GM21717 (cell line): ENCODE measurements around the gene FGF19.

Experiments
- ATAC-seq: cut with Tn5 transposase; IDR thresholded peaks from one replicate; pipeline ENCODE4 v1.9.1; 2021; ENCODE audit warnings: mild to moderate bottlenecking, moderate library complexity; ENCODE audit not compliant: unreplicated experiment

The FGF19 gene

DNA sequence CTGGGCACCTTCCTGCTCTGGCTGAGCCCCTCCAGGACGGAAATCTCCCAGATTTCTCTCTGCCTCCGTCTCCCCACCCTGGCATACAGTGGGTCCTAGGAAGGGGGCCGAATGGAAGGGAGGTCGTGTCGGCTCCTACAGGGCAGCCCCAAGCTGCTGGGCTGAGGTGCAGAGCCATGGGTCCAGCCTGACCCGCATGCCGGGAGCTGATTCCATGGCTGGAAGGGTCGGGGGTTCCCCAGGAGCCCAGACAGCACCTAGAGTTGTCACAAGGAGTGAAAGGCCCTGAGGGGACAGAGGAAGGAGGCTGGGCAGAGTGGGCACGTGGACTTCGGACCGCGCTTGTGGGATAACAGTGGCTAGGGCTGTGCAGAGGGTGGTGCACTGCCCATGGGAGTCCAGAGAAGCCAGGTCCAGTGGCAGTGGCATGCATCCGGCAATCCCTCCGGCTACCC is 46.3 kb downstream of the FGF19 start:
- ATAC-seq = no peak

DNA sequence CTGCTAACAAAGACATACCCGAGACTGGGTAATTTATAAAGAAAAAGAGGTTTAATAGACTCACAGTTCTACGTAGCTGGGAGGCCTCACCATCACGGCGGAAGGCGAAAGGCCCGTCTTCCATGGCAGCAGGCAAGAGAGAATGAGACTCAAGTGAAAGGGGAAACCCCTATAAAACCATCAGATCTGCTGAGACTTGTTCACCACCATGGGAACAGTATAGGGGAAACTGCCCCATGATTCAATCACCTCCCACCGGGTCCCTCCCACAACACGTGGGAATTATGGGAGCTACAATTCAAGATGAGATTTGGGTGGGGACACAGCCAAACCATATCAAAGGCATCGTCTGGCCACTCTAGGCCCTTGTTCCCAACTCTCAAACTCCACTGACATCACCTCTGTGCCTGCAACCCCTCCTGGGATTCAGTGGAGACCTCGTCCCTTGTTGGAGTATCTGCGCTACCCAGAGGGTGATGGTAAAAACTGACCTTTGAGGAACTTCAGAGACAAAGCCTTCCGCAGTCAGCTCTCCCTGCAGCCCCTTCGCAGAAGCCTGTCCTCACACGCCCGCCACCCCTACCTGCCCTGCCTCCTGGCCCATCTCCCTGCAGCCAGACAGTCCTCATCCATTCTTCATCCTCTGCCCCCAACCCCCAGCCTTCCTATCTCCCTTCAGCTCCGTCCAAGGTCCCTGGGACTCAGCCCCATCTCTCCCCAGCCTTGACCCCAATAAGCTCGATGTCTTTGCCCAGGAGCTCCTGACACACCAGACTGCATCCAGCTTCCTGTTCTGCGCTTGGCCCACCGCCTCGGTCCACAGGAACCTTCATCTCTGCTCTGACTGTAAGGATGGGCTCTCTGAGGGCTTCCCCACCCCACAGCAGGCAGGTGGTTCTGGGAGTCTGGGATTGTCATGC is 47.0 kb downstream of the FGF19 start:
- ATAC-seq = no peak

DNA sequence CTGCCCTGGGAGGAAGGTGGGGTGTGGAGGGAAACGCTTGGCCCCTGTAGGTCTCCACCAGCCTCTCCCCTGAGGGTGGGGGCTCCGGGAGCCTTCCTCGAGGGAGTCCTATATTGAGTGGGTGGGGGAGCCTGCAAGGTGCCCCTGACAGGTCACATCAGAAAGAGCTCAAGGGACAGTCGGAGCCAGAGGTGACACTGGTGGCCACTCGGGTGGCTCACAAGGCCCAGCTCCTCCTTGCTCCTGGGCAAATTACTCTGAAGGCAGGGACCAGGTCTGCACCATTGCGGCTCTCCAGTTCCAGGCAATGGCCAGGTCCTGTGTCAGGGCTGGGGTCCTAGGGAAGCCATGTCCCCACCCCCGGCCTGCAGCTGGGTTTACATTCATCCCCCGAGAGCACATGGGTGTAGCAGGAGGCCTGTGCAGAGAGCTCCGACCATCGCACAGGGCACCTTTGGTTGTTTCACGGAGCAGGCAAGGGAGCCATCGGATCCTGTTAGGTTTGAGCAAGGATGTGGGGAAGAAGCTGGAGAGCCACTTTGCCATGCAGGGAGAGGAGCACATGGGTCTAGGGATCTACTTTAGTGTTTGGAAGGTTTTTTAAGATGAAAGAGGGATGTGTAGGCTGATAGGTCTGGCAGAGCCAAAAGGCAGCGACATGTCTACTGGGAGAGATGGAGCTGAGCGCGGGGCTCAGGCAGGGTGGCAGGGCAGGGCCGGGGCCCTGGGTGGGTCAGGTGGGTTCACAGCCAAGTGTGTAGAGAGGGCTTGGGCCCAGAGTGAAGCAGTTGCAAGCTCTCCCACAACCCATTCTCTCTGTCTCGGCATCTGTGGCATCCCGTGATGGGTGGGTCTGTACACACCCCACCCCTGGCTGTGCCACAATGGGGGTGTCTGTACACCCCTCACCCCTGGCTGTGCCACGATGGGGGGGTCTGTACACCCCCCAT is 48.1 kb downstream of the FGF19 start:
- no peak for ATAC-seq

DNA sequence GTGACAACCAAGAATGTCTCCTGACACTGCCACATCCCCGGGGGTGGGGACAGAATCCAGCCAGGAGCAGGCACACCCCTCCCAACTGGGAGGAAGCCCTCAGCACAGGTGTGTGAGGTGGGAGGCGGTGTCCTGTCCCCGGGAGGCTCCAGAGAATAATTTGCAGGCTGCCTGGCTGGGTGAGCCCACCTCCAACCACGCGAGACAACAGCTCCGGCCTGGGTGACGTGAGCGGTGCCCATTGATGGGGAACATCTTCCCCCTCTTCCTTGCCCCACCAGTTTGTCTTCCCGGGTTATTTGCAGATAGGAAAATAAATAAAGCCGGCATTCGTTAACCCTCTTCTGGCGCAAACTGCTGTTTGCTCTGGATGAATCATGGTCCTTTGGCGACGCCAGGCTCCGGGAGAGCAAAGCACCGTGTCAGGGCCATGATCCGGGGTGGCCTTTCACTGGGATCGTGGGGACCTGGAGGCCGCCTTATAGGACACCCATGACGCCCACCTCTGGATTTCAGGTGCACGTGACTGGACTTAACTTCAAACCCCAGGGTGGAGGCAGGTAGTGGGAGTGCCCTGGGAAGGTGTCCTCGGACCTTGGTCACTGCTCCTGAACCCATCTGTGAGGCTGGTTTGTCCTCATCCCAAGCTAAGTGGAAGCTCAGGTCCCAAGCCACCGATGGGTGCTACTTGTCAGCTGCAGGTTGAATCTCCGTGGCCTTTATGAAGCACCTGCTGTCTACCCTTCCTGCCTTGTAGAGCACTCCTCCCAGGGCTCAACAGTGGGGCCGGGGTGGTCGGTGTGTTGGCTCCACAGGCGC is 49.0 kb downstream of the FGF19 start:
- ATAC-seq = no peak

DNA sequence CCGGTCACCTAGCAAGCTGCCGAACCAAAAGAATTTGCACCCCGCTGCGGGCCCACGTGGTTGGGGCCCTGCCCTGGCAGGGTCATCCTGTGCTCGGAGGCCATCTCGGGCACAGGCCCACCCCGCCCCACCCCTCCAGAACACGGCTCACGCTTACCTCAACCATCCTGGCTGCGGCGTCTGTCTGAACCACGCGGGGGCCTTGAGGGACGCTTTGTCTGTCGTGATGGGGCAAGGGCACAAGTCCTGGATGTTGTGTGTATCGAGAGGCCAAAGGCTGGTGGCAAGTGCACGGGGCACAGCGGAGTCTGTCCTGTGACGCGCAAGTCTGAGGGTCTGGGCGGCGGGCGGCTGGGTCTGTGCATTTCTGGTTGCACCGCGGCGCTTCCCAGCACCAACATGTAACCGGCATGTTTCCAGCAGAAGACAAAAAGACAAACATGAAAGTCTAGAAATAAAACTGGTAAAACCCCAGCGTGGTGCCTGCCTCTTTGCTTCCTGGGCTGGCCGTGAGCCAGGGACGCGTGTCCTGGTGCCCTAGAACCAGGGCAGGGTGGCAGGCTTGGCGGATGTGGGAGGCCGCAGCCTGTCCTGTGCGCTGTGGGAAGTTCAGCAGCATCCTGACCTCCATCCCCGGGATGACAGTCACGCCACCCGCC is 49.7 kb downstream of the FGF19 start:
- no peak for ATAC-seq

DNA sequence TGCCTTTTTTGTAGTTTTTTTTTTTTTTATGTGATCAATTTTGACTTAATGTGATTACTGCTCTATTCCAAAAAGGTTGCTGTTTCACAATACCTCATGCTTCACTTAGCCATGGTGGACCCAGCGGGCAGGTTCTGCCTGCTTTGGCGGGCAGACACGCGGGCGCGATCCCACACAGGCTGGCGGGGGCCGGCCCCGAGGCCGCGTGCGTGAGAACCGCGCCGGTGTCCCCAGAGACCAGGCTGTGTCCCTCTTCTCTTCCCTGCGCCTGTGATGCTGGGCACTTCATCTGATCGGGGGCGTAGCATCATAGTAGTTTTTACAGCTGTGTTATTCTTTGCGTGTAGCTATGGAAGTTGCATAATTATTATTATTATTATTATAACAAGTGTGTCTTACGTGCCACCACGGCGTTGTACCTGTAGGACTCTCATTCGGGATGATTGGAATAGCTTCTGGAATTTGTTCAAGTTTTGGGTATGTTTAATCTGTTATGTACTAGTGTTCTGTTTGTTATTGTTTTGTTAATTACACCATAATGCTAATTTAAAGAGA is 50.3 kb downstream of the FGF19 start:
- ATAC-seq = no peak

DNA sequence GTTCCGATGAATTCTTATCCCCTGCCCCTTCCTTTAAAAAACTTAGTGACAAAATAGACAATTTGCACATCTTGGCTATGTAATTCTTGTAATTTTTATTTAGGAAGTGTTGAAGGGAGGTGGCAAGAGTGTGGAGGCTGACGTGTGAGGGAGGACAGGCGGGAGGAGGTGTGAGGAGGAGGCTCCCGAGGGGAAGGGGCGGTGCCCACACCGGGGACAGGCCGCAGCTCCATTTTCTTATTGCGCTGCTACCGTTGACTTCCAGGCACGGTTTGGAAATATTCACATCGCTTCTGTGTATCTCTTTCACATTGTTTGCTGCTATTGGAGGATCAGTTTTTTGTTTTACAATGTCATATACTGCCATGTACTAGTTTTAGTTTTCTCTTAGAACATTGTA is 50.8 kb downstream of the FGF19 start:
- ATAC-seq = no peak

DNA sequence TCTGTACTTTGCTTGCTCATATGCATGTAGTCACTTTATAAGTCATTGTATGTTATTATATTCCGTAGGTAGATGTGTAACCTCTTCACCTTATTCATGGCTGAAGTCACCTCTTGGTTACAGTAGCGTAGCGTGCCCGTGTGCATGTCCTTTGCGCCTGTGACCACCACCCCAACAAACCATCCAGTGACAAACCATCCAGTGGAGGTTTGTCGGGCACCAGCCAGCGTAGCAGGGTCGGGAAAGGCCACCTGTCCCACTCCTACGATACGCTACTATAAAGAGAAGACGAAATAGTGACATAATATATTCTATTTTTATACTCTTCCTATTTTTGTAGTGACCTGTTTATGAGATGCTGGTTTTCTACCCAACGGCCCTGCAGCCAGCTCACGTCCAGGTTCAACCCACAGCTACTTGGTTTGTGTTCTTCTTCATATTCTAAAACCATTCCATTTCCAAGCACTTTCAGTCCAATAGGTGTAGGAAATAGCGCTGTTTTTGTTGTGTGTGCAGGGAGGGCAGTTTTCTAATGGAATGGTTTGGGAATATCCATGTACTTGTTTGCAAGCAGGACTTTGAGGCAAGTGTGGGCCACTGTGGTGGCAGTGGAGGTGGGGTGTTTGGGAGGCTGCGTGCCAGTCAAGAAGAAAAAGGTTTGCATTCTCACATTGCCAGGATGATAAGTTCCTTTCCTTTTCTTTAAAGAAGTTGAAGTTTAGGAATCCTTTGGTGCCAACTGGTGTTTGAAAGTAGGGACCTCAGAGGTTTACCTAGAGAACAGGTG is 51.8 kb downstream of the FGF19 start:
- ATAC-seq = no peak

DNA sequence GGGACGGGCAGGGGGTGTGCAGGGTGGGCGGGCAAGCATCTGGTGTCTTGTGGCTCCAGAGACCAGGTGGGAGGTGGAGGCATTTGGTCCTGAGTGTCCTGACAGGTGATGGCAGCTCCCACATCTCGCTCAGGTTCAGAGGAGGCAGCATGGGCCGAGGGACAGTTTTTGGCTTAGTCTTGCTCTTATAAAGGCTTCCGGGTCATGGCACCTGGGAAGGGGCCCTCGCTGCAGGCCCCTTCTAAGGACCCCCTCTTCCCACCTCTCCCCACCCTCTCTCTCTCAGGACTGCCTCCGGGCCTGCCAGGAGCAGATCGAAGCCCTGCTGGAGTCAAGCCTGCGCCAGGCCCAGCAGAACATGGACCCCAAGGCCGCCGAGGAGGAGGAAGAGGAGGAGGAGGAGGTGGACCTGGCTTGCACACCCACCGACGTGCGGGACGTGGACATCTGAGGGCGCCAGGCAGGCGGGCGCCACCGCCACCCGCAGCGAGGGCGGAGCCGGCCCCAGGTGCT is 52.9 kb downstream of the FGF19 start:
- no peak for ATAC-seq

DNA sequence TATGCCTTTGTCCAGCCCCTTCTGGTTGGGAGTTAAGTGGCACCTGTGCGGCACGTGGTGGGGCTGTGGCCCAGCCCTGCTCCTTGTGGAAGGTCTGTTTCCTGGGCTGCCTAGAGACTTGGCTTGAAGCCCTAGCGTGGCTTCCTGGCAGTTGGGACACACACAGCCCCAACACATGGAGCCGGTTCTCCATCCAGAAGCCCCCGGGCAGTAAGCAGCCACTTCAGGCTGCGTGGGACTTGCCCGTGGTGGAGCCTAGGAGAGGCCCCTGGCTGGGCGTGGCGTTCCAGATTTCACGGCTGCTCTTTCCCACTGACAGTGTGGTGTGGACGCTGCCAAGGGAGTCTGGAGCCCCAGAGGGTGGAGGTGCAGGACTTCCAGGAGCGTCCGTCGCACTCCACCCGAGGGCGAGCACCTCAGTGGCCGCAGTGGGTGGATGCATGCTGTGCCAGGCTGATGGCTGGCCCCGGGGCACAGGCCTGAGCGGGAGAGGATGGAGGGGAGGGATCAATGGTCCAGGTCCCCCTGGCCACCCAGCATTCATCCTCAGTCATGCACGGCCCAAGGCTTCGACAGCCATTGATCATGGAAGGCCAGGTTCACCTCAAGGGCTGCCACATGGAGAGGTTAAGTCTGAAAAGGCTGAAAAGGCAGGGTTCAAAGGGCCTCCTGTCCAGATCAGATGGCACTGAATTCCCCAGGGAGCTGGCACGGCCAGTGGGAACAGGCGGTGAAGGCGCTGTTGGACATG is 53.6 kb downstream of the FGF19 start:
- no peak for ATAC-seq

DNA sequence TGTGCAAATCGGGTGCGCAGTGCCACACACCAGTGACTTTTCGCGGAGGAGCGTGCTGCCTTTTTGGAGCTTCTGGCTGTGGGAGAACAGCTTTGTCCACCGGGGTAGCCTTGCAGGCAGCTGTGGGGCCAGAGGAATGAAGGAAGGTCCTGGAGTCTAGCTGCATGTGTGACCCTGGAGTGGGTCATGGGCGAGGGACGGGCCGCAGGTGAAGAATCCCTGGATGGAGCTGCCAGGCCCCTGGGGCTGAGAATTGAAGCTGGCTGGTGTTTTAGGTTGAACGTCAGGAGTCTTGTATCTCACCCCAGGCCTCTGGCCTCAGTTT is 54.3 kb downstream of the FGF19 start:
- no peak for ATAC-seq

DNA sequence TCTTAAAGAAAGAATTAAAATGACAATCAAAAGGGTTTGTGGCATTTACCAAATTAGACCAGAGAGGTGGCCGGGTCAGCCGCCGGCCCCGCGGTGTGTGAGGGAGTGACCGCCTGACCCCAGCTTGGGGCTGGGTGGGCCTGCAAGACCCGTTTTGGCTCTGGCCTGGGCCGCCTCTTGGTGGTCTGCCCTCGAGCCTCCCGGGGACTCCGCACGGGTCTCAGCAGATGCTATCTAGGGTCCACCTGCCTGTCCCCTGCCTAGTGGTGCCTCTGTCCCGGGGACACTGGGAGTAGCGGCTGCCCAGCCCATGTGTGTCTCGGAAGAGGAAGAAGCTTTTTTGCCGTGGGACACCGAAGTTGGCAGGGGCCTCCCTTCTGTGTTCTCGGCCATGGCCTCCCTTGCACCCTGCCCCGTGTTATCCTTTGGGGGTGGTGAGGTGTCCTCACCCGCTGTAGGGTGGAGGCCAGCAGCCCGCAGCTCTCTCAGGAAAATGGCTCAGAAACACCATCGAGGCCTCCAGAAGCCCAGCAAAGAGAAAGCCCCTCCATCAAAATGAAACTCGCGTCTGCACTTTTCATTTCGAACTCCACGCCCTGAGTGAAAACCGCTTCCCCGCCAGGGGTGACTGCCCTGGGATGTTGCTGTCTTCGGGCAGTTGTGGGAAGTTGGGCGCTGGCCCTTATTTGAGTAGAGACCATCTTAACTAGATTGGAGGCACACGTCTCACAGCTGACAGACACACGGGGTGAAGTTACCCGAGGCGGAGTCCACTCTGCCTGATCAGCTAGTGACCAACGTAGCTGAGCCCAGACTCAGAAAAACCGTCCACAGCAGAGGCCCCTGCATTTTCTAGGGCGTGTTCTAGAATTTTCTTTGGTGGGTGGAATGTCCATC is 54.9 kb downstream of the FGF19 start:
- ATAC-seq = no peak
